ENCODE data around the gene ADAMTSL3. TPM values are rescaled to one million over a fixed set of nuclear protein-coding genes. Genes with fewer than 3 reads are reported as not detected.

The ADAMTSL3 gene
- total RNA-seq, 6 experiments from 2014 or later = not detected

GRCh38 chr15:83732770-83733169 is 78.8 kb downstream of the ADAMTSL3 start:
- peaks cover 48% of the 10 kb centered on the region for H3K9me3 Mint-ChIP-seq
- no peak overlapping the region for H3K4me3 Mint-ChIP-seq
- no peak for DNase-seq
- H3K36me3 Mint-ChIP-seq (ENCODE audit: low read depth) = no peaks in the 10 kb centered on the region; the same call in 1 of the 2 replicates
- no peak for TF ChIP-seq CTCF (IDR thresholded peaks at IDR 0.05)
- peaks cover 1% of the 10 kb centered on the region; the same call in 1 of the 2 replicates for H3K27me3 Mint-ChIP-seq (ENCODE audit: insufficient read depth)
- H3K27ac Mint-ChIP-seq = no peak overlapping the region
- H3K4me1 Mint-ChIP-seq (ENCODE audit: low read depth) = no peaks in the 10 kb centered on the region

GRCh38 chr15:83733206-83733605 is 79.3 kb downstream of the ADAMTSL3 start:
- Mint-ChIP-seq H3K4me3 (no peak overlapping the region), H3K4me1 (ENCODE audit: low read depth) (no peaks in the 10 kb centered on the region), H3K27ac (no peak overlapping the region), H3K36me3 (ENCODE audit: low read depth) (no peaks in the 10 kb centered on the region; the same call in 1 of the 2 replicates), H3K9me3 (peaks cover 48% of the 10 kb centered on the region), H3K27me3 (ENCODE audit: insufficient read depth) (peaks cover 1% of the 10 kb centered on the region; the same call in 1 of the 2 replicates)
- no peak for DNase-seq
- TF ChIP-seq CTCF (IDR thresholded peaks at IDR 0.05) = no peak

DNA sequence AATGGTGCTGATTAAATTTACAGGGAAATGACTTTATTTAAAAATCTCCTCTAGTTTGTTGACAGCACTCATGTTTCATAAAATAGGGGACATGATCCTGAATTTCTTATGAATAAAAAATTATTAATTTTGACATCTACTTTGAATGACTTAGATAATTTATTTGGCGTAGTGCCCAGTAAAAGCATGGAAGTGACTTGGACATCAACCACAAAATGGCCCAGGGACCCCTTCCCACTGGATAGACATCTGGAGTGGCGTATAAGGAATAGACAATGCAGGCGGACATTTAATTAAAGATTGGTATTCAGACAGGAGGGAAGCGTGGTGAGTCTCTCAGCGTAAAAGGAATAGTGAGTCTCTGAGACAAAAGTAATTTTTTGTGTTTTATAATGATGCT is 79.8 kb downstream of the ADAMTSL3 start:
- Mint-ChIP-seq H3K4me1 (ENCODE audit: low read depth) (no peaks in the 10 kb centered on the region), H3K4me3 (no peak overlapping the region), H3K27ac (no peak overlapping the region)

DNA sequence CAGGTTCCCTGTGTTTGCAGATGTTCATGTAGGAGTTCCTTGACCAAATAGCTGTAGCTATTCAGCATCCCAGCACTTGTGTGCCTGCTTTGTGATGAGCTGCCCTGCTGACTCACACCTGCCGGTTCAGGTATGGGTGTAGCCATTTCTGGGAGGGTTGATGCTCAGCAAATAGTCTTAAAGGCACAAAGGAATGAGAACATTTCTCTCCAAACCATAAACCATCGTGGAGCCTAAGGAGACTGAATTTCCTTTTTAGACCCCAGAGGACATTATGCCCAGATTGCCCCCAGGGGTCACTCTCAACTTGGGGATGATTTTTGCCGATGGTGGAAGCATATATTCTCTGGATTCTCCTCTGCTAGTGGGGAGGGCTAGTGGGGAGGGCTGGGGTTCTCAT is 80.6 kb downstream of the ADAMTSL3 start:
- Mint-ChIP-seq H3K4me3 (no peak overlapping the region), H3K27ac (no peak overlapping the region), H3K9me3 (peaks cover 40% of the 10 kb centered on the region)

More for the DNA sequence above, 79.8 kb downstream of the ADAMTSL3 start:
- H3K9me3 Mint-ChIP-seq = peaks cover 47% of the 10 kb centered on the region
- no peak for DNase-seq
- no peaks in the 10 kb centered on the region; the same call in 1 of the 2 replicates for H3K36me3 Mint-ChIP-seq (ENCODE audit: low read depth)
- peaks cover 1% of the 10 kb centered on the region; the same call in 1 of the 2 replicates for H3K27me3 Mint-ChIP-seq (ENCODE audit: insufficient read depth)
- TF ChIP-seq CTCF (IDR thresholded peaks at IDR 0.05) = no peak

GRCh38 chr15:83739629-83740028 is 85.7 kb downstream of the ADAMTSL3 start:
- Mint-ChIP-seq H3K27me3 (ENCODE audit: insufficient read depth) (no peaks in the 10 kb centered on the region), H3K9me3 (peaks cover 23% of the 10 kb centered on the region), H3K36me3 (ENCODE audit: low read depth) (no peaks in the 10 kb centered on the region), H3K4me3 (no peak overlapping the region), H3K27ac (no peak overlapping the region), H3K4me1 (ENCODE audit: low read depth) (no peaks in the 10 kb centered on the region)
- no peak for TF ChIP-seq CTCF (IDR thresholded peaks at IDR 0.05)
- no peak for DNase-seq

More for the DNA sequence above, 80.6 kb downstream of the ADAMTSL3 start:
- no peak for TF ChIP-seq CTCF (IDR thresholded peaks at IDR 0.05)
- H3K4me1 Mint-ChIP-seq (ENCODE audit: low read depth) = no peaks in the 10 kb centered on the region
- no peak for DNase-seq
- no peaks in the 10 kb centered on the region; the same call in 1 of the 2 replicates for H3K36me3 Mint-ChIP-seq (ENCODE audit: low read depth)
- H3K27me3 Mint-ChIP-seq (ENCODE audit: insufficient read depth) = peaks cover 1% of the 10 kb centered on the region; the same call in 1 of the 2 replicates

- H3K27ac Mint-ChIP-seq = no peak overlapping the region
- H3K9me3 Mint-ChIP-seq = peaks cover 34% of the 10 kb centered on the region
- no peaks in the 10 kb centered on the region for H3K4me1 Mint-ChIP-seq (ENCODE audit: low read depth)
- no peak for TF ChIP-seq CTCF (IDR thresholded peaks at IDR 0.05)
- H3K4me3 Mint-ChIP-seq = no peak overlapping the region
- H3K27me3 Mint-ChIP-seq (ENCODE audit: insufficient read depth) = no peaks in the 10 kb centered on the region
- no peak for DNase-seq
- no peaks in the 10 kb centered on the region for H3K36me3 Mint-ChIP-seq (ENCODE audit: low read depth)
These were observed 91.8 kb downstream of the ADAMTSL3 start for GRCh38 chr15:83745771-83746170.

All from HFFc6 (cell line).